Testis (tissue), 2 donors: Measurements from ENCODE around the gene PRELID2.

ENCODE experiments used
- CTCF ChIP-seq, 3 experiments: fragments of 450-650 bp in 2 of 3; fragments of 200-600 bp in 1 of 3; sonication (generic) in 1 of 3; IDR thresholded peaks; one replicate each; pipeline ENCODE4 v1.5.1; 2016 to 2019; ENCODE audit warnings: antibody characterized with exemption in 3 of 3, mild to moderate bottlenecking in 2 of 3, moderate library complexity in 1 of 3
- POLR2A ChIP-seq: fragments of 450-650 bp; IDR thresholded peaks from one replicate; pipeline ENCODE4 v1.6.1; 2017; ENCODE audit warnings: antibody characterized with exemption, mild to moderate bottlenecking, moderate library complexity

GRCh38 chr5:145737578-145737977 is 97.6 kb downstream of the PRELID2 start:
- TF ChIP-seq POLR2A (no peak), CTCF (IDR thresholded peaks at IDR 0.05) (no peak)
